ENCODE results near the gene PGLYRP1. TPM values are rescaled to one million over a fixed set of nuclear protein-coding genes. Genes with fewer than 3 reads are reported as not detected.

Gene PGLYRP1
- total and polyA plus RNA-seq, 3 donors from 2014 or later, result not detected

DNA sequence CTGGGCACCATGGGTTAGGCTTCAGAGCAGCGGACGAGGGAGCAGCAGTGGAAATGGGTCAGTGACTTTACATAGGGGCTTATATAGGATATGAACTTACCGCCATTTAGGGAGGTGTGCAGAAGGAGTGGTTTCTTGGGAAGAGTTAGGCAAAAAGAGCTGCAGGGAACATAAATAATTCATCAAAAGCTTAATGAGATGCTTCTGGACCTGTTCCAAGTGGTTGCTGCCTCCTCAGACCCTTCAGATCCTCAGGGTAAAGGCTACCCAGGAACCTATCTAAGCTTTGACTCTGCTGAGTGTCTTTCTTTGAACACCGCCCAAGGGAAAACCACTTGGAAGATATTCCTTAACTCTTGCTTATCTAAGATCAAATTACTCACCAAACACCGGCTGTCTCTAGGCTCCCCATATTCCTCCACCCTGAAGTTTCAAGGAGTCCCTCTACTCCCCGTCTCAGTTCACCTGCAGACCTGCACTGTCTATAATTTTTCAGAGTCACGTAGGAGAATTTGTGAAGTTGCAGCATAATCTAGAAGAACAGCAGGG, 18.2 kb upstream of the PGLYRP1 start, which contains the start of gene IGFL4:
IGFL4 (minus strand) TSS at position 51 of the 549 bp plus-strand sequence; CDS start at position 11, 40 bp downstream.
- Histone ChIP-seq H3K27me3 (no peaks in the 10 kb centered on the region), H3K4me3 (no peak within 1 kb of the TSS), H3K9me3 (no peaks in the 10 kb centered on the region), H3K36me3 (ENCODE audit: low read depth, missing control alignments) (no peaks in the 10 kb centered on the region), H3K4me1 (no peaks in the 10 kb centered on the region), H3K27ac (no peak within 1 kb of the TSS)
- TF ChIP-seq, protein P1, sequence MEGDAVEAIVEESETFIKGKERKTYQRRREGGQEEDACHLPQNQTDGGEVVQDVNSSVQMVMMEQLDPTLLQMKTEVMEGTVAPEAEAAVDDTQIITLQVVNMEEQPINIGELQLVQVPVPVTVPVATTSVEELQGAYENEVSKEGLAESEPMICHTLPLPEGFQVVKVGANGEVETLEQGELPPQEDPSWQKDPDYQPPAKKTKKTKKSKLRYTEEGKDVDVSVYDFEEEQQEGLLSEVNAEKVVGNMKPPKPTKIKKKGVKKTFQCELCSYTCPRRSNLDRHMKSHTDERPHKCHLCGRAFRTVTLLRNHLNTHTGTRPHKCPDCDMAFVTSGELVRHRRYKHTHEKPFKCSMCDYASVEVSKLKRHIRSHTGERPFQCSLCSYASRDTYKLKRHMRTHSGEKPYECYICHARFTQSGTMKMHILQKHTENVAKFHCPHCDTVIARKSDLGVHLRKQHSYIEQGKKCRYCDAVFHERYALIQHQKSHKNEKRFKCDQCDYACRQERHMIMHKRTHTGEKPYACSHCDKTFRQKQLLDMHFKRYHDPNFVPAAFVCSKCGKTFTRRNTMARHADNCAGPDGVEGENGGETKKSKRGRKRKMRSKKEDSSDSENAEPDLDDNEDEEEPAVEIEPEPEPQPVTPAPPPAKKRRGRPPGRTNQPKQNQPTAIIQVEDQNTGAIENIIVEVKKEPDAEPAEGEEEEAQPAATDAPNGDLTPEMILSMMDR (IDR thresholded peaks at IDR 0.05), result no peak
- TF ChIP-seq POLR2A (IDR thresholded peaks at IDR 0.05), result no peak
- 50 to 62% methylated on average over 7 of the region's 7 CpGs for WGBS, 2 donors
- intact Hi-C loops (cut with DNase I; ENCODE audit: low total_unique reads), result no loop called here
- DNase-seq, result no peak

GRCh38 chr19:46040125-46040524, 17.3 kb upstream of the PGLYRP1 start:
- 90 to 95% methylated on average over 6 of the region's 6 CpGs for WGBS, 2 donors
- intact Hi-C loops (cut with DNase I; ENCODE audit: low total_unique reads), result no loop called here
- Histone ChIP-seq H3K4me1 (no peaks in the 10 kb centered on the region), H3K9me3 (no peaks in the 10 kb centered on the region), H3K27ac (no peak overlapping the region), H3K36me3 (ENCODE audit: low read depth, missing control alignments) (no peaks in the 10 kb centered on the region), H3K27me3 (no peaks in the 10 kb centered on the region), H3K4me3 (no peak overlapping the region)
- TF ChIP-seq, protein P1 (IDR thresholded peaks at IDR 0.05), result no peak
- no peak for TF ChIP-seq POLR2A (IDR thresholded peaks at IDR 0.05)
- no peak for DNase-seq

- H3K4me1 ChIP-seq, result no peaks in the 10 kb centered on the region
- H3K27me3 ChIP-seq, result no peaks in the 10 kb centered on the region
- no peak overlapping the region for H3K4me3 ChIP-seq
- WGBS, 2 donors, result 71 to 100% methylated on average over 1 to 3 of the region's 3 CpGs
- H3K9me3 ChIP-seq, result no peaks in the 10 kb centered on the region
- no peaks in the 10 kb centered on the region for H3K36me3 ChIP-seq (ENCODE audit: low read depth, missing control alignments)
- no peak for DNase-seq
- H3K27ac ChIP-seq, result no peak overlapping the region
- no peak for TF ChIP-seq POLR2A (IDR thresholded peaks at IDR 0.05)
- TF ChIP-seq, protein P1 (IDR thresholded peaks at IDR 0.05), result no peak
- intact Hi-C loops (cut with DNase I; ENCODE audit: low total_unique reads), result no loop called here
These were observed 13.9 kb upstream of the PGLYRP1 start for GRCh38 chr19:46036744-46037128.

DNA sequence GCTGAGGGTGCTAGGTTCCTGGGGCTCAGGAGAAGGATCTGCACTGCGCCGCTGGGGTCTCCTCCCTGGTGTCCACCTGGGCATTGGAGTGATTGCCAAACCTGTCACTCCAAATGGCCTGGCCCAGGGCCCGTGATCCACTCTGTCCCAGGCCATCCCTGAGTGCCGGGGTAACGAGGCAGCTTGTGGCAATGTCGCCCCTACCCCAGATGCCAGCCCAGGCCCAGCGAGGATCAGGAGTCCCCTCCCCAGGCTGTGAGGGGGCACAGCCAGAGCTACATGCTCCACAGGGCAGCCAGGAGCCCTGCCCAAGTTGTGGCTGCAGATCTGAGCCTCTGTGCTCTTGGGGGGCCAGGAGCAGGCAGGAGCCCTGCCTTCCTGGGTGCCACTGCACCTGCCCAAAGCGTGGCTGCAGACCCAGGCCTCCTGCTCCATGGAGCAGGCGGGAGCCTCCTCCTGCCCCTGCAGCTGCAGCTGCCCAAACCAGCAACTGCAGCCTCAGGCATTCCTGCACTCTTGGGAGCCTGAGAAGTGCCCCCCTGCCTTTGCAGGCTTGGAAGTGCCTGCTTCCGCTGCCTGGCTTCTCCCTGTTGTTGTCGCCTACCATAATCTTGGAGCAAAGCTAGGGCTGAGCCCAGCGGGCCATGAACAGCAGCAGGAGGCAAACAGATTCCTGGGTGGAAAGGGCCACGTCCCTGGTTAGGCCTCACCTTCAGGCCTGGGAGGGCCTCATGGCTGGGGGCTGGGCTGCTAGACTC, 13.3 kb upstream of the PGLYRP1 start:
- Histone ChIP-seq H3K27ac (no peak overlapping the region), H3K9me3 (no peaks in the 10 kb centered on the region), H3K27me3 (no peaks in the 10 kb centered on the region), H3K4me3 (no peak overlapping the region), H3K36me3 (ENCODE audit: low read depth, missing control alignments) (no peaks in the 10 kb centered on the region), H3K4me1 (no peaks in the 10 kb centered on the region)
- TF ChIP-seq POLR2A (IDR thresholded peaks at IDR 0.05), result no peak
- TF ChIP-seq, protein P1 (IDR thresholded peaks at IDR 0.05), result no peak
- no peak for DNase-seq
- 81 to 88% methylated on average over 4 to 13 of the region's 13 CpGs for WGBS, 2 donors
- intact Hi-C loops (cut with DNase I; ENCODE audit: low total_unique reads), result no loop called here
